Esophagus muscularis mucosa (tissue), 4 donors: Measurements from ENCODE around the gene S1PR3. TPM values are rescaled to one million over a fixed set of nuclear protein-coding genes. Genes with fewer than 3 reads are reported as not detected.

Experiments used
- DNase-seq: peaks from one replicate; pipeline ENCODE4 v3.0.0-alpha.2; 2017; ENCODE audit errors: extremely low spot score
- H3K27ac ChIP-seq, 4 donors: fragments of 200-600 bp; sonication (generic); replicated peaks in 1 of 4; 1 replicate in 3 of 4; 2 replicates in 1 of 4; pipeline ENCODE4 v1.5.1; 2016 to 2019; ENCODE audit warnings: mild to moderate bottlenecking in 1 of 4
- H3K27me3 ChIP-seq, 4 donors: fragments of 200-600 bp; sonication (generic); one replicate each; pipeline versions ENCODE4 v1.5.1 to v1.6.0; 2016 to 2019
- H3K36me3 ChIP-seq, 4 donors: fragments of 200-600 bp; sonication (generic); one replicate each; pipeline ENCODE4 v1.5.1; 2016 to 2019
- H3K4me1 ChIP-seq, 4 donors: fragments of 200-600 bp; sonication (generic); one replicate each; pipeline ENCODE4 v1.5.1; 2016 to 2019
- H3K4me3 ChIP-seq, 4 donors: fragments of 200-600 bp; sonication (generic); 1 replicate in 2 of 4; 2 replicates in 2 of 4; pipeline ENCODE4 v1.5.1; 2016 to 2019; ENCODE audit warnings: mild to moderate bottlenecking in 4 of 4, moderate library complexity in 1 of 4
- H3K9me3 ChIP-seq, 4 donors: fragments of 200-600 bp; sonication (generic); 1 replicate in 3 of 4; 2 replicates in 1 of 4; pipeline ENCODE4 v1.5.1; 2016 to 2019
- CTCF ChIP-seq, 3 experiments: fragments of 200-600 bp in 2 of 3; fragments of 450-650 bp in 1 of 3; sonication (generic) in 2 of 3; IDR thresholded peaks; one replicate each; pipeline ENCODE4 v1.5.1; 2017 to 2019; ENCODE audit warnings: antibody characterized with exemption in 3 of 3, mild to moderate bottlenecking in 2 of 3, moderate library complexity in 1 of 3
- EP300 ChIP-seq: sonication (generic); formaldehyde crosslinking; IDR thresholded peaks from one replicate; pipeline ENCODE4 v1.6.1; 2017; ENCODE audit warnings: antibody characterized with exemption
- POLR2A ChIP-seq: fragments of 450-650 bp; IDR thresholded peaks from one replicate; pipeline ENCODE4 v1.6.1; 2017; ENCODE audit warnings: antibody characterized with exemption, moderate library complexity, mild to moderate bottlenecking, low read depth
- POLR2AphosphoS5 ChIP-seq, 2 donors: sonication (generic); formaldehyde crosslinking; IDR thresholded peaks; one replicate each; pipeline ENCODE4 v1.6.1; 2017; ENCODE audit warnings: antibody characterized with exemption in 2 of 2
- WGBS: methylation state at CpG from one replicate; pipeline ENCODE4 v1.1.5; 2018; 5-methylcytosine and 5-hydroxymethylcytosine counted together
- intact Hi-C: fragments of 100-400 bp; cut with DNase I; formaldehyde crosslinking; loops from one replicate; pipeline ENCODE4 v1.15.1; 2023
- total RNA-seq, 4 donors: library from RNA; depleted of rRNA; stranded (reverse); fragments of >200 nt; gene quantifications; one replicate each; pipeline versions ENCODE4 v1.1.0 to v1.2.1, GENCODE V29; 2016

S1PR3 gene
- total RNA-seq, 4 donors from 2014 or later = 184 to 340 (median 223) TPM

- Histone ChIP-seq H3K9me3 (no peaks in the 10 kb centered on the region), H3K36me3 (no peaks in the 10 kb centered on the region), H3K4me1 (peaks cover 0 to 14% (median 8%) of the 10 kb centered on the region in 4 donors), H3K27me3 (no peaks in the 10 kb centered on the region), H3K4me3 (no peak overlapping the region), H3K27ac (no peak overlapping the region)
- intact Hi-C loops = no loop called here
- peak; percentile 53 for DNase-seq
- 85% methylated on average over 4 of the region's 4 CpGs for WGBS
- TF ChIP-seq CTCF (IDR thresholded peaks at IDR 0.05) = no peak
- TF ChIP-seq POLR2AphosphoS5 (IDR thresholded peaks at IDR 0.05) = no peak
- no peak for TF ChIP-seq POLR2A
- TF ChIP-seq EP300 = no peak
Observed at GRCh38 chr9:89044881-89045280, 53.6 kb downstream of the S1PR3 start.

GRCh38 chr9:89046832-89047231, 55.6 kb downstream of the S1PR3 start:
- peak overlapping the region in 1 of 4 donors; percentile 34 for H3K27ac ChIP-seq
- H3K4me3 ChIP-seq = no peak overlapping the region
- no peaks in the 10 kb centered on the region for H3K27me3 ChIP-seq
- intact Hi-C loops = no loop called here
- no peaks in the 10 kb centered on the region for H3K36me3 ChIP-seq
- peaks cover 0 to 14% (median 8%) of the 10 kb centered on the region in 4 donors for H3K4me1 ChIP-seq
- 33% methylated on average over 2 of the region's 2 CpGs for WGBS
- no peak for TF ChIP-seq CTCF (IDR thresholded peaks at IDR 0.05)
- TF ChIP-seq POLR2AphosphoS5 (IDR thresholded peaks at IDR 0.05) = no peak
- no peak for TF ChIP-seq POLR2A
- no peak for TF ChIP-seq EP300
- DNase-seq = peak; percentile 62
- H3K9me3 ChIP-seq = no peaks in the 10 kb centered on the region

GRCh38 chr9:89047667-89048066, 56.4 kb downstream of the S1PR3 start:
- Histone ChIP-seq H3K27me3 (no peaks in the 10 kb centered on the region), H3K36me3 (no peaks in the 10 kb centered on the region), H3K9me3 (no peaks in the 10 kb centered on the region), H3K4me3 (no peak overlapping the region), H3K4me1 (peaks cover 0 to 14% (median 8%) of the 10 kb centered on the region in 4 donors), H3K27ac (no peak overlapping the region)
- intact Hi-C loops = no loop called here
- no peak for TF ChIP-seq CTCF (IDR thresholded peaks at IDR 0.05)
- no peak for TF ChIP-seq POLR2A
- no peak for TF ChIP-seq POLR2AphosphoS5 (IDR thresholded peaks at IDR 0.05)
- TF ChIP-seq EP300 = no peak
- WGBS = 90% methylated on average over 4 of the region's 4 CpGs
- peak; percentile 37 for DNase-seq

- 93% methylated on average over 7 of the region's 11 CpGs for WGBS
Observed at GRCh38 chr9:89048616-89049015, 57.3 kb downstream of the S1PR3 start.

More at GRCh38 chr9:89048616-89049015, 57.3 kb downstream of the S1PR3 start:
- no peak overlapping the region for H3K27ac ChIP-seq
- no peak overlapping the region for H3K4me3 ChIP-seq
- intact Hi-C loops = no loop called here
- no peaks in the 10 kb centered on the region for H3K36me3 ChIP-seq
- H3K27me3 ChIP-seq = no peaks in the 10 kb centered on the region
- H3K9me3 ChIP-seq = no peaks in the 10 kb centered on the region
- TF ChIP-seq POLR2A (no peak), POLR2AphosphoS5 (IDR thresholded peaks at IDR 0.05) (no peak), CTCF (IDR thresholded peaks at IDR 0.05) (no peak), EP300 (no peak)
- DNase-seq = peak; percentile 70
- H3K4me1 ChIP-seq = peaks cover 0 to 14% (median 8%) of the 10 kb centered on the region in 4 donors
